Measurements from ENCODE around the gene TM2D3. TPM values are rescaled to one million over a fixed set of nuclear protein-coding genes. Genes with fewer than 3 reads are reported as not detected.

Gene TM2D3
- total and polyA plus RNA-seq, 2 of the 8 experiments (the other 6 are each of a cell fraction or from before 2014, with no cell fraction given) = 26.4 to 28.0 TPM

GRCh38 chr15:101675015-101675414, 22.8 kb upstream of the TM2D3 start:
- no peak overlapping the region for H4K91ac ChIP-seq (replicated peaks; ENCODE audit: insufficient read length, low read length)
- no peak overlapping the region for H4K8ac ChIP-seq (ENCODE audit: extremely low read depth, insufficient read depth, low read length)
- H2BK120ac ChIP-seq (replicated peaks; ENCODE audit: low read depth, low read length) = no peak overlapping the region
- no peak overlapping the region for H3K18ac ChIP-seq (ENCODE audit: extremely low read depth, low read length)
- POLR2A ChIA-PET (ENCODE audit: partially characterized antibody) = no interaction called here
- H3K79me2 ChIP-seq (ENCODE audit: control insufficient read depth in 1 of 2, insufficient read depth in 2 of 2, low read length in 2 of 2) = no peaks in the 10 kb centered on the region
- no peaks in the 10 kb centered on the region for H3K9me3 ChIP-seq (ENCODE audit: insufficient read depth in 2 of 2, low read depth in 1 of 2, low read length in 1 of 2)
- CTCF ChIA-PET (ENCODE audit: partially characterized antibody) = interaction anchor here (0.8 to 1.2 kb wide), 2 partner anchors 38 to 63 kb away, joined by 3 read pairs; no protein-coding TSS in a partner anchor
- H3K14ac ChIP-seq (ENCODE audit: insufficient read length) = no peak overlapping the region
- H3K4me2 ChIP-seq (ENCODE audit: insufficient read depth in 1 of 2, low read depth in 2 of 2, low read length in 2 of 2) = no peak overlapping the region
- H3K4me3 ChIP-seq (ENCODE audit: extremely low read depth in 1 of 4, insufficient read depth in 2 of 4, low read depth in 3 of 4, low read length in 4 of 4) = no peak overlapping the region
- DNase-seq (ENCODE audit: low read depth in 1 of 2, low spot score in 2 of 2) (no peak), FAIRE-seq (no peak)
- no peaks in the 10 kb centered on the region for H3K27me3 ChIP-seq (replicated peaks in 1 of 4; ENCODE audit: control insufficient read depth in 3 of 4, extremely low read depth in 1 of 4, insufficient read depth in 3 of 4, low read length in 3 of 4)
- no peaks in the 10 kb centered on the region for H3K4me1 ChIP-seq (replicated peaks in 1 of 4; ENCODE audit: control insufficient read depth in 3 of 4, insufficient read depth in 4 of 4, low read length in 3 of 4)
- H3K23ac ChIP-seq (ENCODE audit: insufficient read length) = no peak overlapping the region
- H2AK5ac ChIP-seq (ENCODE audit: low read depth, low read length) = no peak overlapping the region
- H3K27ac ChIP-seq (ENCODE audit: low read depth, low read length) = no peak overlapping the region
- H4K20me1 ChIP-seq (replicated peaks in 1 of 2; ENCODE audit: control insufficient read depth in 1 of 2, insufficient read depth in 2 of 2, low read length in 2 of 2) = no peaks in the 10 kb centered on the region
- H4K5ac ChIP-seq (ENCODE audit: insufficient read length, low read depth, low read length) = no peak overlapping the region
- no peaks in the 10 kb centered on the region for H3K23me2 ChIP-seq (ENCODE audit: low read depth, low read length)
- H2BK20ac ChIP-seq (ENCODE audit: low read length) = no peak overlapping the region
- no peak overlapping the region for H3K4ac ChIP-seq (replicated peaks; ENCODE audit: insufficient read length, low read depth, low read length)
- 85% methylated on average over 5 of the region's 5 CpGs; no CpG with 5 or more reads in 1 of the 2 experiments for WGBS, 2 experiments (ENCODE audit: extremely low coverage in 1 of 2, insufficient coverage in 1 of 2, insufficient read length in 1 of 2, insufficient replicate concordance in 2 of 2, low coverage in 1 of 2, low lambda C conversion rate in 2 of 2, missing lambda C conversion rate in 1 of 2)
- no peak overlapping the region for H3K9ac ChIP-seq (replicated peaks in 1 of 4; ENCODE audit: extremely low read depth in 1 of 4, low read depth in 3 of 4, low read length in 3 of 4)
- no peak overlapping the region for H2BK5ac ChIP-seq (ENCODE audit: low read depth, low read length)
- H2BK12ac ChIP-seq (ENCODE audit: low read depth, low read length) = no peak overlapping the region
- H3K79me1 ChIP-seq (ENCODE audit: low read depth, low read length) = no peaks in the 10 kb centered on the region
- TF ChIP-seq RBBP5 (IDR thresholded peaks at IDR 0.05; ENCODE audit: borderline replicate concordance, low read depth, low read length) = no peak
- TF ChIP-seq BRCA1 (IDR thresholded peaks at IDR 0.05; ENCODE audit: low read depth, low read length) = no peak
- TF ChIP-seq HDAC6 (IDR thresholded peaks at IDR 0.05; ENCODE audit: low read depth, low read length) = no peak
- no peak for TF ChIP-seq BACH1 (IDR thresholded peaks at IDR 0.05; ENCODE audit: low read length)
- TF ChIP-seq EZH2 (IDR thresholded peaks at IDR 0.05; ENCODE audit: low read depth, low read length, severe bottlenecking) = no peak
- no peak for TF ChIP-seq TCF12 (IDR thresholded peaks at IDR 0.05; ENCODE audit: low read depth, low read length)
- no peak for TF ChIP-seq YY1 (IDR thresholded peaks at IDR 0.05; ENCODE audit: low read depth, low read length)
- TF ChIP-seq POLR2AphosphoS5 (IDR thresholded peaks at IDR 0.05; ENCODE audit: low read depth, low read length) = no peak
- TF ChIP-seq CREB1 (IDR thresholded peaks at IDR 0.05) = no peak
- TF ChIP-seq SRF (IDR thresholded peaks at IDR 0.05; ENCODE audit: low read depth, low read length) = no peak
- no peak overlapping the region for H2AFZ ChIP-seq (ENCODE audit: low read length)
- no peaks in the 10 kb centered on the region; a peak in 2 of 8 replicates for H3K36me3 ChIP-seq (ENCODE audit: control insufficient read depth in 2 of 4, insufficient read depth in 4 of 4, low read length in 3 of 4)
- H2BK15ac ChIP-seq (ENCODE audit: low read length) = no peak overlapping the region
- H3K56ac ChIP-seq (replicated peaks; ENCODE audit: insufficient read length, low read depth, low read length) = no peak overlapping the region
